Measurements from ENCODE around the gene KCNA10.
"Not testable (repeated sequence)": the region's sequence is repeated elsewhere in the genome, so short reads cannot be mapped to it uniquely, and the experiment has no call there.

The KCNA10 gene

DNA sequence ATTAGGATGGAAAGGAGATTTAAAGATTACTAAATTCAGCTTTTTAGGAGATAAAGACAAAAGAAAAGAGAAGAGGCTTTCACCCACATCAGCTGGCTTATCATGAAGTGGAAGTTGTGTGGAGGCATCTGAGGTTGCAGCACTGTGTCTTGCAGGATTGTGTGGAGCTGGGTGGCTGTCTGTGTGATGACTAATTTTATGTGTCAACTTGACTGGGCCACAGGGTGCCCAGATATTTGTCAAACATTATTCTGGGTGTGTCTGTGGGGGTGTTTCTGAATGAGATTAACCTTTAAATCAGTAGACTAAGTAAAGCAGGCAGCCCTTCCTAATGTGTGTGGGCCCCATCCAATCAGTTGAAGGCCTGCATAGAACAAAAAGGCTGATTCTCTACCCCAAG is 3.9 kb downstream of the KCNA10 start:
- Histone ChIP-seq H3K27me3 (no peaks in the 10 kb centered on the region), H3K9me3 (no peaks in the 10 kb centered on the region), H3K4me3 (no peak overlapping the region), H3K4me1 (no peaks in the 10 kb centered on the region), H3K27ac (no peak overlapping the region), H3K36me3 (no peaks in the 10 kb centered on the region)
- no peak for DNase-seq
- intact Hi-C loops (cut with DNase I; ENCODE audit: low total_unique reads) = no loop called here
- no peak for TF ChIP-seq CTCF (IDR thresholded peaks at IDR 0.05)

- DNase-seq = no peak
- no peak for TF ChIP-seq CTCF (IDR thresholded peaks at IDR 0.05)
- Histone ChIP-seq H3K9me3 (no peaks in the 10 kb centered on the region), H3K36me3 (no peaks in the 10 kb centered on the region), H3K27me3 (no peaks in the 10 kb centered on the region), H3K27ac (no peak overlapping the region), H3K4me1 (no peaks in the 10 kb centered on the region), H3K4me3 (no peak overlapping the region)
- intact Hi-C loops (cut with DNase I; ENCODE audit: low total_unique reads) = no loop called here
These were observed 5.5 kb downstream of the KCNA10 start for GRCh38 chr1:110513511-110513910.

GRCh38 chr1:110511436-110511835 is 7.5 kb downstream of the KCNA10 start:
- no peaks in the 10 kb centered on the region for H3K27me3 ChIP-seq
- H3K4me1 ChIP-seq = no peaks in the 10 kb centered on the region
- H3K36me3 ChIP-seq = no peaks in the 10 kb centered on the region
- no peak for DNase-seq
- intact Hi-C loops (cut with DNase I; ENCODE audit: low total_unique reads) = no loop called here
- H3K9me3 ChIP-seq = no peaks in the 10 kb centered on the region
- H3K4me3 ChIP-seq = no peak overlapping the region
- H3K27ac ChIP-seq = no peak overlapping the region
- no peak for TF ChIP-seq CTCF (IDR thresholded peaks at IDR 0.05)

GRCh38 chr1:110510921-110511320 is 8.1 kb downstream of the KCNA10 start:
- H3K9me3 ChIP-seq; DNase-seq; H3K27ac ChIP-seq; H3K36me3 ChIP-seq; H3K27me3 ChIP-seq; H3K4me3 ChIP-seq; H3K4me1 ChIP-seq; intact Hi-C loops (cut with DNase I; ENCODE audit: low total_unique reads): not testable (repeated sequence)

DNA sequence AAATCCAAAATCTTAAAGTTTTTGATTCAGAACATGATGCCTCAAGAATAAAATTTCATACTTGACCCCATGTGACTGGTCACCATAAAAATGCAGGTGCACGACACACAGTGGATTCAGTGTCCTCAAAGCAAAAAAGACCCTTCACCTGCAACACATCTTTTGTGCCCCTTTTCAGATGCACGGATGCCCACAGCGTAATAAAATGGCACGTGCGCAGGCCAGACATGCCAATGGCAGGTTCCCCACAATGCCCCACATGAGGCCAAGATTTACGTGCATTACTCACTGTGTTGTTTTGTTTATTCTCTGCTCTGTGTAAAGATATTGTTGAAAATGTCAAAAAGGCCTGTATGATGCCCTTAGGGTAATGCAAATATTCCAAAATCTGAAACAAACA is 9.3 kb downstream of the KCNA10 start:
- intact Hi-C loops (cut with DNase I; ENCODE audit: low total_unique reads) = no loop called here
- DNase-seq = no peak
- no peaks in the 10 kb centered on the region for H3K27me3 ChIP-seq

More for the DNA sequence above, 9.3 kb downstream of the KCNA10 start:
- Histone ChIP-seq H3K27ac (no peak overlapping the region), H3K4me3 (no peak overlapping the region), H3K36me3 (no peaks in the 10 kb centered on the region), H3K4me1 (no peaks in the 10 kb centered on the region), H3K9me3 (no peaks in the 10 kb centered on the region)
- TF ChIP-seq CTCF (IDR thresholded peaks at IDR 0.05) = no peak
